Astrocyte (in vitro differentiated cells and primary cell): ENCODE data around the gene YBX1.

Experiments
- CTCF ChIP-seq: IDR thresholded peaks from 2 replicates; pipeline ENCODE4 v1.5.1; 2011; ENCODE audit warnings: low read depth, mild to moderate bottlenecking, inconsistent platforms, low read length, moderate library complexity; ENCODE audit not compliant: insufficient read depth
- EZH2 ChIP-seq: IDR thresholded peaks from 2 replicates; pipeline ENCODE4 v1.6.1; 2012; ENCODE audit warnings: mild to moderate bottlenecking, low read length, inconsistent platforms; ENCODE audit not compliant: insufficient read depth

GRCh38 chr1:42674214-42674613 lies 8.0 kb upstream of the YBX1 start:
- TF ChIP-seq EZH2 (no peak), CTCF (no peak)
